ENCODE results near the gene ID2. TPM values are rescaled to one million over a fixed set of nuclear protein-coding genes. Genes with fewer than 3 reads are reported as not detected.

The ID2 gene
- total and polyA plus RNA-seq, 10 of the 15 experiments (the other 5 are each of a cell fraction or from before 2014, with no cell fraction given), result 39.0 to 613 (median 73.6) TPM

DNA sequence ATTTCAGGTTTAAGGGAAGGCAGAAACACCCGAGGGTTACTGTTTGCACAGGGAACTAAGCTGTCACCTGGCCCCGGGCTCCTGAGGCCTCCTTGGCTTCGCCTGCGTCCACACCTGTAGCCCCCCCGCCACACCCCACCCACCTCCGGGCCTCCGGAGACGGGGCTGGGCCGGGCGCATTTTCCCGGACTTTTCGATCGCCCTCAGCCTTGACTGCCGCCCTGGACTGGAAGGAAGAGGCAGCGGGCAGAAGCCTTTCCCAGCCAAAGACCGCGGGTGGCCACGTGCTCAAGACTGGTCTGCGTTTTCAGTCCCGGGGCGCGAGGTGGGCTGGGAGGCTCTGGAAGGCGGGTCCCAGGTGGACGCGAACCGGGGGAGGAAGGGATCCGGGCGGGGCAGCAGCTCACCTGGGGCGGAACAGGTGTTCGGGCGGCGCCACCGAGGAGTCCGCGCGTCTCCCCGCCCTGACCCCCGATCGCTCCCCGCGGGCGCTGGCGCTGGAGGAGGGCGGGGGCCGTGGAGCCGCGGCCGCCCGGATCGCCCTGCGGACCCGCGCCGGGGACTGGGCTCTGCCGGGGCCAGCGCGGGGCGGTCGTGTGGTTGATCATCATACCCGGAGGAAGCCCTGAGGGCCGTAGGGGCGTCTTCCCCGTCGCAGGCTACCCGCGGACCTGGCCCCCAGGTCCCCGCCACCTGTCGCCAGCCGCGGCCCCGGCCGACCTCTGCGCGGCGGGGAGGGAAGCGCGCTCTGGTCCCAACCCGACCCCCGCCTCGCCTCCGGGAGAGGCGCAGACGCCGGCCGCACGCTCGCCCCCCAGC is 3.2 kb downstream of the ID2 start (continued):
- TF ChIP-seq SMAD1 (IDR thresholded peaks at IDR 0.05; ENCODE audit: low read depth, partially characterized antibody), result peak; percentile 45
- no peak for TF ChIP-seq NFYB (IDR thresholded peaks at IDR 0.05; ENCODE audit: insufficient read depth, low read depth, low read length)
- TF ChIP-seq RFX5 (IDR thresholded peaks at IDR 0.05; ENCODE audit: low read depth, low read length), result no peak
- TF ChIP-seq POLR2AphosphoS2 (IDR thresholded peaks at IDR 0.05; ENCODE audit: low read depth, low read length), result peak; percentile 64; the same call in 1 of the 2 replicates
- TF ChIP-seq YBX1 (IDR thresholded peaks at IDR 0.05), result no peak
- TF ChIP-seq SUZ12 (IDR thresholded peaks at IDR 0.05; ENCODE audit: unreplicated experiment), result peak; percentile 74
- TF ChIP-seq MXI1 (IDR thresholded peaks at IDR 0.05; ENCODE audit: low read depth, low read length), result peak; percentile 79; the same call in 1 of the 2 replicates
- TF ChIP-seq HDGF (IDR thresholded peaks at IDR 0.05), result 0 out of 2 replicates have a peak, but pooled peaks have one; percentile 26
- TF ChIP-seq, protein P1, sequence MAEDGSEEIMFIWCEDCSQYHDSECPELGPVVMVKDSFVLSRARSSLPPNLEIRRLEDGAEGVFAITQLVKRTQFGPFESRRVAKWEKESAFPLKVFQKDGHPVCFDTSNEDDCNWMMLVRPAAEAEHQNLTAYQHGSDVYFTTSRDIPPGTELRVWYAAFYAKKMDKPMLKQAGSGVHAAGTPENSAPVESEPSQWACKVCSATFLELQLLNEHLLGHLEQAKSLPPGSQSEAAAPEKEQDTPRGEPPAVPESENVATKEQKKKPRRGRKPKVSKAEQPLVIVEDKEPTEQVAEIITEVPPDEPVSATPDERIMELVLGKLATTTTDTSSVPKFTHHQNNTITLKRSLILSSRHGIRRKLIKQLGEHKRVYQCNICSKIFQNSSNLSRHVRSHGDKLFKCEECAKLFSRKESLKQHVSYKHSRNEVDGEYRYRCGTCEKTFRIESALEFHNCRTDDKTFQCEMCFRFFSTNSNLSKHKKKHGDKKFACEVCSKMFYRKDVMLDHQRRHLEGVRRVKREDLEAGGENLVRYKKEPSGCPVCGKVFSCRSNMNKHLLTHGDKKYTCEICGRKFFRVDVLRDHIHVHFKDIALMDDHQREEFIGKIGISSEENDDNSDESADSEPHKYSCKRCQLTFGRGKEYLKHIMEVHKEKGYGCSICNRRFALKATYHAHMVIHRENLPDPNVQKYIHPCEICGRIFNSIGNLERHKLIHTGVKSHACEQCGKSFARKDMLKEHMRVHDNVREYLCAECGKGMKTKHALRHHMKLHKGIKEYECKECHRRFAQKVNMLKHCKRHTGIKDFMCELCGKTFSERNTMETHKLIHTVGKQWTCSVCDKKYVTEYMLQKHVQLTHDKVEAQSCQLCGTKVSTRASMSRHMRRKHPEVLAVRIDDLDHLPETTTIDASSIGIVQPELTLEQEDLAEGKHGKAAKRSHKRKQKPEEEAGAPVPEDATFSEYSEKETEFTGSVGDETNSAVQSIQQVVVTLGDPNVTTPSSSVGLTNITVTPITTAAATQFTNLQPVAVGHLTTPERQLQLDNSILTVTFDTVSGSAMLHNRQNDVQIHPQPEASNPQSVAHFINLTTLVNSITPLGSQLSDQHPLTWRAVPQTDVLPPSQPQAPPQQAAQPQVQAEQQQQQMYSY (CRISPR knock-in tag; IDR thresholded peaks at IDR 0.05), result peak; percentile 79; the same call in 1 of the 2 replicates
- TF ChIP-seq EP300 (IDR thresholded peaks at IDR 0.05; ENCODE audit: borderline replicate concordance in 1 of 2, control insufficient read depth in 1 of 2, low read depth in 2 of 2, low read length in 2 of 2), result 0 out of 4 replicates have a peak, but pooled peaks of 1 of the 2 experiments have one; percentile 2
- TF ChIP-seq, protein P2, sequence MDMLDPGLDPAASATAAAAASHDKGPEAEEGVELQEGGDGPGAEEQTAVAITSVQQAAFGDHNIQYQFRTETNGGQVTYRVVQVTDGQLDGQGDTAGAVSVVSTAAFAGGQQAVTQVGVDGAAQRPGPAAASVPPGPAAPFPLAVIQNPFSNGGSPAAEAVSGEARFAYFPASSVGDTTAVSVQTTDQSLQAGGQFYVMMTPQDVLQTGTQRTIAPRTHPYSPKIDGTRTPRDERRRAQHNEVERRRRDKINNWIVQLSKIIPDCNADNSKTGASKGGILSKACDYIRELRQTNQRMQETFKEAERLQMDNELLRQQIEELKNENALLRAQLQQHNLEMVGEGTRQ (IDR thresholded peaks at IDR 0.05; ENCODE audit: borderline replicate concordance, low read depth, low read length), result peak; percentile 12; the same call in 1 of the 2 replicates
- no peak for TF ChIP-seq SUPT20H (IDR thresholded peaks at IDR 0.05; ENCODE audit: borderline replicate concordance, control insufficient read depth, low read depth, low read length)
- TF ChIP-seq, protein P3, sequence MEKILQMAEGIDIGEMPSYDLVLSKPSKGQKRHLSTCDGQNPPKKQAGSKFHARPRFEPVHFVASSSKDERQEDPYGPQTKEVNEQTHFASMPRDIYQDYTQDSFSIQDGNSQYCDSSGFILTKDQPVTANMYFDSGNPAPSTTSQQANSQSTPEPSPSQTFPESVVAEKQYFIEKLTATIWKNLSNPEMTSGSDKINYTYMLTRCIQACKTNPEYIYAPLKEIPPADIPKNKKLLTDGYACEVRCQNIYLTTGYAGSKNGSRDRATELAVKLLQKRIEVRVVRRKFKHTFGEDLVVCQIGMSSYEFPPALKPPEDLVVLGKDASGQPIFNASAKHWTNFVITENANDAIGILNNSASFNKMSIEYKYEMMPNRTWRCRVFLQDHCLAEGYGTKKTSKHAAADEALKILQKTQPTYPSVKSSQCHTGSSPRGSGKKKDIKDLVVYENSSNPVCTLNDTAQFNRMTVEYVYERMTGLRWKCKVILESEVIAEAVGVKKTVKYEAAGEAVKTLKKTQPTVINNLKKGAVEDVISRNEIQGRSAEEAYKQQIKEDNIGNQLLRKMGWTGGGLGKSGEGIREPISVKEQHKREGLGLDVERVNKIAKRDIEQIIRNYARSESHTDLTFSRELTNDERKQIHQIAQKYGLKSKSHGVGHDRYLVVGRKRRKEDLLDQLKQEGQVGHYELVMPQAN (conservative IDR thresholded peaks at IDR 0.05), result no peak
- peak; percentile 86; the same call in 1 of the 2 replicates for TF ChIP-seq BACH1 (IDR thresholded peaks at IDR 0.05; ENCODE audit: borderline replicate concordance)
- 0 out of 2 replicates have a peak, but pooled peaks have one; percentile 0 for TF ChIP-seq RCOR1 (conservative IDR thresholded peaks at IDR 0.05; ENCODE audit: low read depth, low read length)
- TF ChIP-seq POLR2A (IDR thresholded peaks at IDR 0.05; ENCODE audit: low read depth, low read length), result no peak
- TF ChIP-seq MYC (IDR thresholded peaks at IDR 0.05; ENCODE audit: insufficient read depth, insufficient read length, insufficient replicate concordance, low read length, severe bottlenecking), result peak; percentile 31
- TF ChIP-seq SIN3A (IDR thresholded peaks at IDR 0.05; ENCODE audit: low read depth, low read length), result 0 out of 2 replicates have a peak, but pooled peaks have one; percentile 23
- TF ChIP-seq, protein P4, sequence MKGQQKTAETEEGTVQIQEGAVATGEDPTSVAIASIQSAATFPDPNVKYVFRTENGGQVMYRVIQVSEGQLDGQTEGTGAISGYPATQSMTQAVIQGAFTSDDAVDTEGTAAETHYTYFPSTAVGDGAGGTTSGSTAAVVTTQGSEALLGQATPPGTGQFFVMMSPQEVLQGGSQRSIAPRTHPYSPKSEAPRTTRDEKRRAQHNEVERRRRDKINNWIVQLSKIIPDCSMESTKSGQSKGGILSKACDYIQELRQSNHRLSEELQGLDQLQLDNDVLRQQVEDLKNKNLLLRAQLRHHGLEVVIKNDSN (IDR thresholded peaks at IDR 0.05; ENCODE audit: borderline replicate concordance, extremely low read length, insufficient read depth, low read depth, low read length), result peak; percentile 50
- TF ChIP-seq RAD51 (IDR thresholded peaks at IDR 0.05), result 0 out of 2 replicates have a peak, but pooled peaks have one; percentile 38

Data from GM12878 (cell line).